NK-92 (cell line): Measurements from ENCODE around the gene NF1.
"Not testable (repeated sequence)": the region's sequence is repeated elsewhere in the genome, so short reads cannot be mapped to it uniquely, and the experiment has no call there.

Source experiments
- DNase-seq: peaks from one replicate; lab custom pipeline; 2025; ENCODE audit not compliant: unreplicated experiment; lab: John Stamatoyannopoulos, UW

NF1 gene

GRCh38 chr17:31094600-31095235 lies at the start of gene NF1:
Gene NF1 (plus strand): TSS chr17:31094977. CDS start chr17:31095310, 333 bp downstream.
- peak; percentile 18 for DNase-seq

GRCh38 chr17:31046856-31047425 lies 47.8 kb upstream of the NF1 start:
- DNase-seq: not testable (repeated sequence)

- DNase-seq: no peak
Measured at GRCh38 chr17:31048142-31048541, 46.6 kb upstream of the NF1 start.

- no peak for DNase-seq
Measured at GRCh38 chr17:31048780-31049179, 46.0 kb upstream of the NF1 start.

- no peak for DNase-seq
Measured at GRCh38 chr17:31050948-31051347, 43.8 kb upstream of the NF1 start.

- no peak for DNase-seq
Measured at GRCh38 chr17:31051506-31051905, 43.3 kb upstream of the NF1 start.

- DNase-seq: no peak
Measured at GRCh38 chr17:31052187-31052889, 42.4 kb upstream of the NF1 start.

GRCh38 chr17:31053071-31053470 lies 41.7 kb upstream of the NF1 start:
- DNase-seq: no peak

GRCh38 chr17:31054761-31055160 lies 40.0 kb upstream of the NF1 start:
- DNase-seq: no peak

- DNase-seq: no peak
Measured at GRCh38 chr17:31058976-31059375, 35.8 kb upstream of the NF1 start.

GRCh38 chr17:31060791-31061550 lies 33.8 kb upstream of the NF1 start:
- no peak for DNase-seq

- no peak for DNase-seq
Measured at GRCh38 chr17:31061678-31062077, 33.1 kb upstream of the NF1 start.

GRCh38 chr17:31062346-31062745 lies 32.4 kb upstream of the NF1 start:
- DNase-seq: no peak

GRCh38 chr17:31064707-31065106 lies 30.1 kb upstream of the NF1 start:
- DNase-seq: no peak

- DNase-seq: no peak
Measured at GRCh38 chr17:31067691-31068184, 27.0 kb upstream of the NF1 start.

GRCh38 chr17:31068291-31068690 lies 26.5 kb upstream of the NF1 start:
- DNase-seq: no peak

GRCh38 chr17:31072186-31072585 lies 22.6 kb upstream of the NF1 start:
- DNase-seq: no peak

GRCh38 chr17:31073411-31073810 lies 21.4 kb upstream of the NF1 start:
- no peak for DNase-seq

- no peak for DNase-seq
Measured at GRCh38 chr17:31074772-31075555, 19.8 kb upstream of the NF1 start.

- no peak for DNase-seq
Measured at GRCh38 chr17:31078290-31078689, 16.5 kb upstream of the NF1 start.

- no peak for DNase-seq
Measured at GRCh38 chr17:31079731-31080130, 15.0 kb upstream of the NF1 start.
